Lower lobe of right lung (tissue), 2 donors: ENCODE measurements around the gene CSTF2T. TPM values are rescaled to one million over a fixed set of nuclear protein-coding genes. Genes with fewer than 3 reads are reported as not detected.

Experiments used
- ATAC-seq, 2 donors: fragments of 200-7000 bp; cut with Tn5 transposase; one replicate each; pipeline ENCODE4 v1.9.1; 2020 to 2022; ENCODE audit warnings: mild to moderate bottlenecking in 2 of 2, moderate library complexity in 2 of 2
- DNase-seq: peaks from one replicate; pipeline ENCODE4 v3.0.0-alpha.2; 2020
- H3K27ac ChIP-seq: fragments of 200-600 bp; one replicate; pipeline ENCODE4 v1.8.0; 2022
- H3K27me3 ChIP-seq: fragments of 200-600 bp; one replicate; pipeline ENCODE4 v1.8.0; 2022; ENCODE audit warnings: low read depth
- H3K36me3 ChIP-seq: fragments of 200-600 bp; one replicate; pipeline ENCODE4 v1.8.0; 2022; ENCODE audit warnings: mild to moderate bottlenecking
- H3K4me1 ChIP-seq: fragments of 200-600 bp; one replicate; pipeline ENCODE4 v1.8.0; 2022
- H3K4me3 ChIP-seq: fragments of 200-600 bp; one replicate; pipeline ENCODE4 v1.8.0; 2022; ENCODE audit warnings: mild to moderate bottlenecking
- H3K9me3 ChIP-seq: fragments of 200-600 bp; one replicate; pipeline ENCODE4 v1.8.0; 2022
- CTCF ChIP-seq: fragments of 200-600 bp; IDR thresholded peaks from one replicate; pipeline ENCODE4 v1.8.0; 2022; ENCODE audit warnings: antibody characterized with exemption, mild to moderate bottlenecking
- intact Hi-C: fragments of 100-400 bp; cut with DNase I; formaldehyde crosslinking; loops from one replicate; pipeline ENCODE4 v1.11.0; 2022
- total RNA-seq: library from RNA; stranded (reverse); fragmentation: NEBNext Ultra II Directional; extraction: Animal tissue kit (Norgen Biotek cat#: 25700); gene quantifications from one replicate; pipeline ENCODE4 v1.2.1, GENCODE V29; 2021
- donor health status: DM: no; HTN: yes; CAD: no; lungs with severe emphysema.

CSTF2T gene
- total RNA-seq, 1 donor from 2014 or later, result 16.4 TPM

DNA sequence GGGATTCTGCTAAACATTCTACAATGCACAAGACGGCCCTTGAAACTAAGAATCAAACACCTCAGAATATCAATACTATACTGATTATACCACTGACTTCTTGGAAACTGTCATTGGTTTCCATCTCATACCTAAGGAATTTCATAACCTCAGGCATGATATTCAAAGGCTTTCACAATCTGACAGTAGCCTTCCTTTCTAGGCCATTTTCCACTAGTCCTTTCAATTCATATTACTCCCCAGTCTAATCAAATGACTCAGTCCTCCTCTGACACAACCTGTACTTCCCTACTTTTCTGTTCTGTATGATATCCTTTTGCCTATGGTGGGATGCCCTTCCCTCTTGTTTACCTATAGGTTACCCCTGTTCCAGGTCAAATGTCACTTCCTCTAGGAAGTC lies 48.3 kb downstream of the CSTF2T start:
- Histone ChIP-seq H3K36me3 (no peaks in the 10 kb centered on the region), H3K27ac (no peak overlapping the region), H3K4me3 (no peak overlapping the region), H3K27me3 (no peaks in the 10 kb centered on the region), H3K4me1 (no peaks in the 10 kb centered on the region), H3K9me3 (no peaks in the 10 kb centered on the region)
- DNase-seq (no peak), ATAC-seq (no peak)
- intact Hi-C loops, result no loop called here
- no peak for TF ChIP-seq CTCF

DNA sequence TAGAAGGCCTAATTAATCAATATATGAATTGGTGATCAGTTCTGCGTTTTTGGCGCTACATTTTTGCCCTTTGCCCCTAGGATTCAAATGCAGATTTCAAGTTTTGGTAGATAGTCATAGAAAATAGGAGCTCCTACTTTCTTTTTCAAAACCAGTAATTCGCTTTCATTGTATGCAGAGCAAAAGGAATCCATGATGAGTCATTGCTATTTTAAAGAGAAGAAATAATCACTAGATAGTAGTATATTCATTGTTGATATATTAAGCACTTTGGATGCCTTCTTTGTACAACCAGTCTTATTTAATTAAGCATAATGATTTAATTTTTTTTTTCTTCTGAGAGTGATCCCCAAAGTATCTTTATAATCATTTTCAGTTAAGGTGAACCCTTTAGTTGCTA lies 50.3 kb downstream of the CSTF2T start:
- intact Hi-C loops, result no loop called here
- no peaks in the 10 kb centered on the region for H3K36me3 ChIP-seq
- H3K4me3 ChIP-seq, result no peak overlapping the region
- TF ChIP-seq CTCF, result no peak
- H3K27ac ChIP-seq, result no peak overlapping the region
- DNase-seq, result no peak
- no peak for ATAC-seq
- H3K4me1 ChIP-seq, result no peaks in the 10 kb centered on the region
- no peaks in the 10 kb centered on the region for H3K9me3 ChIP-seq
- H3K27me3 ChIP-seq, result no peaks in the 10 kb centered on the region
